HL-60/S4 treated with phorbol 12-myristate 13-acetate at 8.2 ng/mL for 4 days and 3 days (cell line): Measurements from ENCODE around the gene MOB1B.
"Not testable (repeated sequence)": the region's sequence is repeated elsewhere in the genome, so short reads cannot be mapped to it uniquely, and the experiment has no call there.

Experiments used
- in situ Hi-C: fragments of 300-500 bp; cut with MboI; formaldehyde crosslinking; loops from 2 replicates; pipeline ENCODE4 v1.15.0; 2022; ENCODE audit warnings: low sequenced_read_pairs

MOB1B gene

GRCh38 chr4:70948665-70949260 is 46.6 kb downstream of the MOB1B start:
- in situ Hi-C loops = no loop called here

GRCh38 chr4:70954032-70954431 is 51.9 kb downstream of the MOB1B start:
- in situ Hi-C loops = no loop called here

GRCh38 chr4:70956549-70957210 is 54.5 kb downstream of the MOB1B start:
- in situ Hi-C loops = no loop called here

GRCh38 chr4:70958681-70959080 is 56.5 kb downstream of the MOB1B start:
- in situ Hi-C loops = no loop called here

GRCh38 chr4:70969076-70969475 is 66.9 kb downstream of the MOB1B start:
- in situ Hi-C loops = no loop called here

- in situ Hi-C loops = no loop called here
Observed at GRCh38 chr4:70976252-70976651, 74.1 kb downstream of the MOB1B start.

GRCh38 chr4:70979445-70980008 is 77.4 kb downstream of the MOB1B start:
- in situ Hi-C loops = no loop called here

GRCh38 chr4:70980196-70980595 is 78.0 kb downstream of the MOB1B start:
- in situ Hi-C loops = no loop called here

GRCh38 chr4:70984106-70984505 is 81.9 kb downstream of the MOB1B start:
- in situ Hi-C loops = no loop called here

- in situ Hi-C loops = no loop called here
Observed at GRCh38 chr4:70984589-70984988, 82.4 kb downstream of the MOB1B start.

- in situ Hi-C loops = no loop called here
Observed at GRCh38 chr4:70991596-70991995, 89.4 kb downstream of the MOB1B start.

- in situ Hi-C loops = no loop called here
Observed at GRCh38 chr4:70992391-70992881, 90.3 kb downstream of the MOB1B start.

- in situ Hi-C loops = no loop called here
Observed at GRCh38 chr4:70993181-70994068, 91.3 kb downstream of the MOB1B start, which contains the start of gene DCK. Gene DCK (plus strand): TSS chr4:70993649. CDS start chr4:70993836, 187 bp downstream.

- in situ Hi-C loops = no loop called here
Observed at GRCh38 chr4:70994069-70994366, 91.8 kb downstream of the MOB1B start.

- in situ Hi-C loops = no loop called here
Observed at GRCh38 chr4:70994387-70995099, 92.4 kb downstream of the MOB1B start.

- in situ Hi-C loops = no loop called here
Observed at GRCh38 chr4:70996018-70996360, 93.8 kb downstream of the MOB1B start.

- in situ Hi-C loops = no loop called here
Observed at GRCh38 chr4:70997036-70997435, 94.9 kb downstream of the MOB1B start.

GRCh38 chr4:70997546-70997945 is 95.4 kb downstream of the MOB1B start:
- in situ Hi-C loops = no loop called here

GRCh38 chr4:70999639-71000038 is 97.5 kb downstream of the MOB1B start:
- in situ Hi-C loops = not testable (repeated sequence)

- in situ Hi-C loops = not testable (repeated sequence)
Observed at GRCh38 chr4:71001363-71001762, 99.2 kb downstream of the MOB1B start.

- in situ Hi-C loops = no loop called here
Observed at GRCh38 chr4:71004281-71004851, 102.2 kb downstream of the MOB1B start.
